Mucosa of descending colon (tissue), 3 donors: ENCODE measurements around the gene CAPN15. TPM values are rescaled to one million over a fixed set of nuclear protein-coding genes. Genes with fewer than 3 reads are reported as not detected.

Source experiments
- ATAC-seq: fragments of 200-7000 bp; cut with Tn5 transposase; one replicate; pipeline ENCODE4 v1.9.1; 2020; ENCODE audit warnings: mild to moderate bottlenecking, moderate library complexity
- DNase-seq, 3 donors: peaks; one replicate each; pipeline ENCODE4 v3.0.0-alpha.2; 2020
- H3K36me3 ChIP-seq: fragments of 200-600 bp; one replicate; pipeline ENCODE4 v1.8.0; 2021; ENCODE audit warnings: low read depth, mild to moderate bottlenecking
- H3K4me1 ChIP-seq: fragments of 200-600 bp; one replicate; pipeline ENCODE4 v1.8.0; 2021; ENCODE audit warnings: low read depth, mild to moderate bottlenecking
- H3K4me3 ChIP-seq: fragments of 200-600 bp; one replicate; pipeline ENCODE4 v1.8.0; 2021; ENCODE audit warnings: mild to moderate bottlenecking
- H3K9me3 ChIP-seq: fragments of 200-600 bp; one replicate; pipeline ENCODE4 v1.8.0; 2021; ENCODE audit warnings: mild to moderate bottlenecking
- intact Hi-C, 2 donors: fragments of 100-400 bp; cut with DNase I in 1 of 2; cut with micrococcal nuclease in 1 of 2; formaldehyde crosslinking; loops; one replicate each; pipeline versions ENCODE4 v1.11.0 to v1.11.1; 2022; cut with DNase I, micrococcal nuclease
- total RNA-seq, 3 donors: library from RNA; stranded (reverse); fragmentation: NEBNext Ultra II Directional in 2 of 3; extraction: Animal tissue kit (Norgen Biotek cat#: 25700) in 2 of 3; gene quantifications; one replicate each; pipeline versions ENCODE4 v1.2.1 to v1.2.4, GENCODE V29; 2021 to 2023
- TF ChIP-seq, protein P1 (sequence below): fragments of 200-600 bp; IDR thresholded peaks from one replicate; pipeline ENCODE4 v1.8.0; 2022; ENCODE audit warnings: antibody characterized with exemption, mild to moderate bottlenecking
- donor health status: DM: no; HTN: no; CAD: no; lungs with moderate emphysema.
- donor health status: DM: no; HTN: no; CAD: no.
- donor health status: DM: no; HTN: yes; CAD: no.

Gene CAPN15
- total RNA-seq, 3 donors from 2014 or later = 73.5 to 110 (median 109) TPM

DNA sequence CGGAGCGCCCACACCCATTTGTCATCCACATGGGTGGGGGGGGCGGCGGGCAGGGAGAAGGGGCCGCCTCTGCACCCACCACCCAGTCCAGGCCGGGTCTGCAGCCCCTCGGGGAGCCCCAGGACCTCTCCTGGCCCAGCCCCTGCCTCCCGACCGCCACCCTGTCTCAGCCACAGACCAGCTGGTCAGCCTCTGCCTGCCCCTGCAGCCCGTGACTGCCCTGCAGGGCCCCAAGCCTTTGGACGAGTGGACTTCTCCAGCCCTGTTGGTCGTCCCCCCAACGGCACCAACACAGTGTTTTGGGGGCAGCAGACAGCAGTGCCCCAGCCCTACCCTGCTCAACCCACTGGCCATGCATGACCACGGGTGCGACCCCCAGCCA lies 33.9 kb downstream of the CAPN15 start:
- TF ChIP-seq, protein P1, sequence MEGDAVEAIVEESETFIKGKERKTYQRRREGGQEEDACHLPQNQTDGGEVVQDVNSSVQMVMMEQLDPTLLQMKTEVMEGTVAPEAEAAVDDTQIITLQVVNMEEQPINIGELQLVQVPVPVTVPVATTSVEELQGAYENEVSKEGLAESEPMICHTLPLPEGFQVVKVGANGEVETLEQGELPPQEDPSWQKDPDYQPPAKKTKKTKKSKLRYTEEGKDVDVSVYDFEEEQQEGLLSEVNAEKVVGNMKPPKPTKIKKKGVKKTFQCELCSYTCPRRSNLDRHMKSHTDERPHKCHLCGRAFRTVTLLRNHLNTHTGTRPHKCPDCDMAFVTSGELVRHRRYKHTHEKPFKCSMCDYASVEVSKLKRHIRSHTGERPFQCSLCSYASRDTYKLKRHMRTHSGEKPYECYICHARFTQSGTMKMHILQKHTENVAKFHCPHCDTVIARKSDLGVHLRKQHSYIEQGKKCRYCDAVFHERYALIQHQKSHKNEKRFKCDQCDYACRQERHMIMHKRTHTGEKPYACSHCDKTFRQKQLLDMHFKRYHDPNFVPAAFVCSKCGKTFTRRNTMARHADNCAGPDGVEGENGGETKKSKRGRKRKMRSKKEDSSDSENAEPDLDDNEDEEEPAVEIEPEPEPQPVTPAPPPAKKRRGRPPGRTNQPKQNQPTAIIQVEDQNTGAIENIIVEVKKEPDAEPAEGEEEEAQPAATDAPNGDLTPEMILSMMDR = no peak
- H3K36me3 ChIP-seq = no peaks in the 10 kb centered on the region
- ATAC-seq = no peak
- peaks cover 7% of the 10 kb centered on the region for H3K4me1 ChIP-seq
- no peaks in the 10 kb centered on the region for H3K9me3 ChIP-seq
- intact Hi-C loops = no loop called here
- DNase-seq = no peak
- H3K4me3 ChIP-seq = no peak overlapping the region

DNA sequence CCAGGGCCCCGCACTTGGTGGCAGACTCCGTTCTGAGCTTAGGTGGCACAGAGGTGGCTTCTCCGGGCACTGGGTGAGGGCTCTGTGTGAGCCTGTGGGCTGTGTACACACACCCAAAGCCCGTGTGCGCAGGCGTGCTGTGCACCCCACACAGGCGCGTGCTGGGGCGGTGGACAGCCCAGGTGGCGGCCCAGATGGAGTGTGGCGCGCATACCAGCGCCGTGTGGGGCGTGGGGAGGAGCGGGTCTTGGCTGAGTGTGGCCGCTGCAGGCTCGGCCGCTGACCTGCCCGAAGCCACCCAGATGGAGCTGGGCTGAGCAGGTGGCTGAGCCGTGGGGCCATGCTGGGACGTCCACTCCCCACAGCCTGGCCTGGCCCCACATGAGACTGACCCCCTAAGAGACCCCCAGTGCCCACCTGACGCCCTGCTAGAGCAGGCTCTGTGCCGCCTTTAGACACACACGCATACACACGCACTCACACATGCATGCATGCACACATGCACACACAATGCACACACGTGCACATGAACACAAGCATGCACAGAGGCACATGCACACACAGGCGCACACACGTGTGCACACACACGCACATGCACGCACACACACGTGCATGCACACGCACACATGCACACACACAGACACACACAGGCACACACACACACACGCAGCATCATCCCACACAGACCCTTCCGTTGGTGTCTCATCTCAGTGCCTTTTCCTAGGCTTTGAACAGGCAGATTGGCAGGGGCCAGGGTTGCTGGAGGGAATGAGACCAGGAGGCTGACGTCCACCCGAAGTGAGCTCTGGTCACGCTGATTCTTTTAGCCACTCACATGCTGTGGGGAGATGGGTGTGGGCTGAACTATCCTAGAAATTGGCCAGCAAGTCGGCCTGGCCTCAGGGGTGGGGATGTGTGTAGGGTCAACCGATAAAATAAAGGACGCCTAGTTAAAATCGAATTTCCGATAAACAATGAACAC lies 34.7 kb downstream of the CAPN15 start:
- intact Hi-C loops = no loop called here
- Histone ChIP-seq H3K4me1 (peaks cover 15% of the 10 kb centered on the region), H3K36me3 (no peaks in the 10 kb centered on the region), H3K9me3 (no peaks in the 10 kb centered on the region), H3K4me3 (no peak overlapping the region)
- ATAC-seq (no peak), DNase-seq (no peak)
- TF ChIP-seq, protein P1 = no peak

DNA sequence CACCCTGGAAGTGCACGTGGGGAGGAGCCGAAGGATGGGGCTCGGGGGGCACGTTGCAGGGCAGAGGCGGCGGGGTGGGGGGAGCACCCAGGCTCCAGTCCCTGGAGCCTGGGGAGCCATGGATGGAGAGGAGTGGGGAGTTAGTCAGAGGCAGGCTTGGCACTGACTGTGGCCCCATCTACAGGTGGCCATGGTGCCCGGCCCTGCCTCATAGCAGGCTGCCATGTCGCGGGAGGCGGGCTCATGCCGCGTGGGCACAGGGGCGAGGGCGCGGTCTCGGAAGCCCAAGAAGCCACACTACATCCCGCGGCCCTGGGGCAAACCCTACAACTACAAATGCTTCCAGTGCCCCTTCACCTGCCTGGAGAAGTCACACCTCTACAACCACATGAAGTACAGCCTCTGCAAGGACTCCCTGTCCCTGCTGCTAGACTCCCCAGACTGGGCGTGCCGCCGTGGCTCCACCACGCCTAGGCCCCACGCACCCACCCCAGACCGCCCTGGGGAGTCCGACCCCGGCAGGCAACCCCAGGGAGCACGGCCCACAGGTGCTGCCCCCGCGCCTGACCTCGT lies 35.6 kb downstream of the CAPN15 start:
- no peaks in the 10 kb centered on the region for H3K9me3 ChIP-seq
- no peak for ATAC-seq
- intact Hi-C loops = no loop called here

DNA sequence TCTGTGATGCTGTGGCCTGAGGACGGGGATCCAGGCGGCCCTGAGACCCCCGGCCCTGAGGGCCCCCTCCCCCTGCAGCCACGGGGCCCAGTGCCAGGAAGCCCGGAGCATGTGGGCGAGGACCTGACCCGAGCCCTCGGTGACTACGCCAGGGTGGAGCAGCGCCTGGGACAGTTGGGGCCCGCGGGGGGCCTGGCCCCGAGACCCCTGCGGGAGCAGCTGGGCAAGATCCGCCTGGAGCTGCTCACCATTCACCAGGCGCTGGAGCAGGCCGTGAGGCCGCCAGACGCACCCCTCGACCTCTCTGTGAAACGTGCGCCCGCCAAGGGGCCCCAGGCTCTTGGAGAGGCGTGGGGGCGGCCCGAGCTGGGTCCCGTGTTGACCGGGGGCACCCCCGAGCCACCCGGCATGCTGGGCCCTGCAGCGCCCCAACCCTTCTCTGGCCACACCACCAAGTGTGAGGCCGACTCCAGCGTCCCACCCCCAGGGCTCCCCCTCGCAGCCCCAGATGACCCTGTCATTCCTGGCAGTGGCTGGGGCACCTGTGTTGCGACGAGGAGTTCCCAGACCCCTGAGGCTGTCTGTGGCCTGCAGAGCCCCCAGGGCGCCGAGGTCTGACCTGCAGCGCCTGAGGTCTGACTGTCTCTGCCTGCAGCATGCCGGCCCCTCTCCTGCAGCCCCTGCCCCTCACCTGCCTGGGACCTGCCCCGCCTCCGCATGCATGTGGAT lies 37.3 kb downstream of the CAPN15 start:
- H3K9me3 ChIP-seq = no peaks in the 10 kb centered on the region
- peaks cover 29% of the 10 kb centered on the region for H3K4me1 ChIP-seq
- ATAC-seq (no peak), DNase-seq (no peak)
- H3K36me3 ChIP-seq = no peaks in the 10 kb centered on the region
- TF ChIP-seq, protein P1 = no peak
- no peak overlapping the region for H3K4me3 ChIP-seq
- intact Hi-C loops = no loop called here

More for the DNA sequence above, 35.6 kb downstream of the CAPN15 start:
- no peak overlapping the region for H3K4me3 ChIP-seq
- H3K36me3 ChIP-seq = no peaks in the 10 kb centered on the region
- H3K4me1 ChIP-seq = peaks cover 23% of the 10 kb centered on the region
- TF ChIP-seq, protein P1 = no peak
- no peak for DNase-seq

DNA sequence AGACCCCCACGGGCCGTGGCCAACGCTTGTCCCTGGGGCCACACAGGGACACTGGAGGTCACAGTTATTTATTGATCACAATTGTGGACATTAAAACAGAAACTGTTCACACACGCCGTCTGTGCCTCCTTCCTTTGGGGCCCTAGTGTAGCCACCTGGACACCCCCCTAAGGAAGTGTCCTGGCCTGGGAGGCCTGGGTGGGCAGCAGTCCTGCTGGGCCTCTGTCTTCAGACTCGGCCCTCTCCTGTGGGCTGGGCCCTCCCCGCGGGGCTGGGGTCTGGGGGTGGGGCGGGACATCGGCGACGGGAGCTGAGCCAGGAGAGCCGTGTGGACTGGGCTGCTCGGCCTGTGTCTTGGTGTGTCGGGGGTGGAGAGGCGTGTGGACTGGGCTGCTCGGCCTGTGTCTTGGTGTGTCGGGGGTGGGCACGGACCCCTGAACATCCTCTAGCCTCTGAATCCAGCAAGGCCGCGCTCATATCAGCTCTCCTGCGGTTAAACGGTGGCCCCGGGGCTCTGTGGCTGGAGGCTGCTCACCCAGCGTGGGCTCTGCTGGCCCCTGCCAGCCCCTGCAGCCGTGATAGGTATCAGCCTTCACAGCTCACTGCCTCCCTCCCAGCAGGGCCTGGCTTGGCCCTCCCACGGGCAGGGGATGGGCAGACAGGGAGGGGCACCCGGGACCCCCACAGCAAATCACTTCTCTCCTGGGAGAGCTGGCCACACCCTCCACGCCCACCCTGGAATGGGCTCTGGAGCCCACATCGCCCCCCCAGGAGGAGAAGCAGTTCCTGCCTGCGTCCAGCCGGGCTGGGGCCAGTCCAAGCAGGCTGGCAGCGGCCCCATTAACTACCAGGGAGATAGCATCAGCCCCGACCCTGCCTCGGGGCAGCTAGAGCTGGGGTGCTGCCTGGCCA lies 38.2 kb downstream of the CAPN15 start:
- Histone ChIP-seq H3K36me3 (no peaks in the 10 kb centered on the region), H3K4me1 (peaks cover 31% of the 10 kb centered on the region), H3K4me3 (no peak overlapping the region), H3K9me3 (no peaks in the 10 kb centered on the region)
- ATAC-seq (no peak), DNase-seq (no peak)
- TF ChIP-seq, protein P1 = no peak
- intact Hi-C loops = no loop called here
